HG03196 (cell line): ENCODE results near the gene SERPINF2.
"Not testable (repeated sequence)": the region's sequence is repeated elsewhere in the genome, so short reads cannot be mapped to it uniquely, and the experiment has no call there.

ENCODE experiments used
- ATAC-seq: cut with Tn5 transposase; IDR thresholded peaks from one replicate; pipeline ENCODE4 v1.9.1; 2021; ENCODE audit not compliant: unreplicated experiment

SERPINF2 gene

GRCh38 chr17:1733759-1734158 is 8.9 kb upstream of the SERPINF2 start:
- no peak for ATAC-seq

DNA sequence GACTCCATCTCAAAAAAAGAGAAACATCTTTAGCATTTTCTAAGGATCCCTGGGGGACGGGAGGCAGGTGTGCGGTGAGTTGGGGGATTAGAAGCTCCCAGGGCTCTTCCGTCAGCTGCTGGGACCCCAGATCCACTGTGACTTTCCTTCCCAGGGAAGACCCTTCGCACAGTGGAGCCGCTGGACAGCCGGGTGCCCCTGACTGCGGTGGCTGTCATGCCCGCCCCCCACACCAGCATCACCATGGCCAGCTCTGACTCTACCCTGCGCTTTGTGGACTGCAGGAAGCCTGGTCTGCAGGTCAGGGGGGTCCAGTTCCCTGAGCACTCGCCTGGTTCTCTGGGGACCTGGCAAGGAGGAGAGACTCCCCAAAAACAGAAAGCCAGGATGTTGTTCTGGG is 7.3 kb upstream of the SERPINF2 start:
- ATAC-seq, result no peak

DNA sequence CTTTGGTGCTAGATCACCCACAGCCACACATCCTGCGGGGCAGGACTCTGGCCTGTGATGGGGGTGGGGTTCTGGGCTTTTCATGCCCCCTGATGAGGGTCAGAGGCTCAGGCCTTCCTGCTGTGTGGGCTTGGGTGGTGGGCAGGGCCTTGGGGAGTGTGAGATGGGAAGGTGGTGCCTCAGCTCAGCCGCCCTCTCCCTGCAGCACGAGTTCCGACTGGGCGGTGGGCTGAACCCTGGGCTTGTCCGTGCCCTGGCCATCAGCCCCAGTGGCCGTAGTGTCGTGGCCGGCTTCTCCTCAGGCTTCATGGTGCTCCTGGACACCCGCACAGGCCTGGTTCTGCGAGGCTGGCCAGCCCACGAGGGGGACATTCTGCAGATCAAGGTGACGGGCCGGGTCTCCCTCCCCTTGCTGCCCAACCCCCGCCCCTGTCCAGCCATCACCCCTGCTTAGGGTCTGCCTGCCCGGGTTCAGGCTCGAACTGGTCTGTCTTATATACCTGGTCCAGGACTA is 6.8 kb upstream of the SERPINF2 start:
- no peak for ATAC-seq

- no peak for ATAC-seq
These were observed 6.1 kb upstream of the SERPINF2 start for GRCh38 chr17:1736348-1737281.

- ATAC-seq, result no peak
These were observed 5.0 kb upstream of the SERPINF2 start for GRCh38 chr17:1737531-1738291.

- not testable (repeated sequence) for ATAC-seq
These were observed 772 bp upstream of the SERPINF2 start for GRCh38 chr17:1741899-1742298.

DNA sequence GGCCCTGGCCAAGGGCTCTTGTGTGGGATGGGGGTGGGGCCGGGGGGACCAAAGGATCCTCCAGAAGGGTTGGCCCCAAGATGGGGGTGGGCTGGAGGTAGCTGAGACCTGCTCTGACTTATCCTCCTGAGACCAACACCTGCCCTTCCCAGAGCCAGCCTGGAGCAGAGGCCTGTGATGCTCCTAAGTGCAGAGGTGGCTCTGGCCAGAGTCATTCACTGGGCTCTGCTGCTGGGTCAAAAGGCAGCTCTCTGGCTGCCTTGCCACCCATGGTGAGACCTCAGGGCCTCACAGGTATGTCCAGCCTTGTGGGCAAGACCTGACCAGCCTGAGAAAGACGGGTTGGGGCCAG is 393 bp downstream of the SERPINF2 start:
- ATAC-seq, result no peak

DNA sequence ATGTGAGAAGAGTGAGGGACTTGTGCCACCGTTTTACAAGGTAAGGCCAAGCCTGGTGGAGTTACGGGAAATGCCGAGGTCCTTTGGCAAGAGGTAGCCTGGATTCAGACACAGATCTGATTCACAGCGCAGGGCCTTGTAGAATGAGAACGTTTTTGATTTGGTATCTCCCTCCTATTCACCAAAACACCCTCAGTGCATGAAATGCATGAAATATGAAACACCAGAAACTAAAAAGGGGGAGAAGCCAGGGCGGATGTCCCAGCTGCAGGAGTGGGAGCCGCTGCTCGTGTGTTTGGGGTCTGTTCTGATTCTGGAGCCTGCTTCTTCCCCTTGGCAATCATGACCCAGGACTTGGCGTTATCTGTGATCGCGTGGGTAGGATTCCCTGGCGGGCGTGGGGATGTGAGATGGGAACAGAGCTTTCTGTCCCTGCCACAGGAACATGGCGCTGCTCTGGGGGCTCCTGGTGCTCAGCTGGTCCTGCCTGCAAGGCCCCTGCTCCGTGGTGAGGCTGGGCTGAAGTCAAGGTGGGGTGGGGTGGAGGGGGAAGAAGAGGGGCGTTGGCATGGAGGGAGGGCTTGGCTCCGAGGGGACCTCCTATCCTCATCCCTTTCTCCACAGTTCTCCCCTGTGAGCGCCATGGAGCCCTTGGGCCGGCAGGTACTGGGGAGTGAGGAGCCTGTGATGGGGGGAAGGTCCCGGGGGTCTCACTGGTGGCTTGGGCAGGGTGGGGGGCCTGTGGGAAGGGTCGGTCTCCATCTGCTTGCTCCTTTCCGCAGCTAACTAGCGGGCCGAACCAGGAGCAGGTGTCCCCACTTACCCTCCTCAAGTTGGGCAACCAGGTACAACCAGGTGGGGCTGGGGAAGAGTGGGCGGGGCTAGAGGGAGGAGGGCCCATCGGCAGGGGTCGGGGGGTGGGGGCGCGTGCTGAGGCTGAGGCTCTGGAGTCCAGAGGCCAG is 2.2 kb downstream of the SERPINF2 start:
- no peak for ATAC-seq

DNA sequence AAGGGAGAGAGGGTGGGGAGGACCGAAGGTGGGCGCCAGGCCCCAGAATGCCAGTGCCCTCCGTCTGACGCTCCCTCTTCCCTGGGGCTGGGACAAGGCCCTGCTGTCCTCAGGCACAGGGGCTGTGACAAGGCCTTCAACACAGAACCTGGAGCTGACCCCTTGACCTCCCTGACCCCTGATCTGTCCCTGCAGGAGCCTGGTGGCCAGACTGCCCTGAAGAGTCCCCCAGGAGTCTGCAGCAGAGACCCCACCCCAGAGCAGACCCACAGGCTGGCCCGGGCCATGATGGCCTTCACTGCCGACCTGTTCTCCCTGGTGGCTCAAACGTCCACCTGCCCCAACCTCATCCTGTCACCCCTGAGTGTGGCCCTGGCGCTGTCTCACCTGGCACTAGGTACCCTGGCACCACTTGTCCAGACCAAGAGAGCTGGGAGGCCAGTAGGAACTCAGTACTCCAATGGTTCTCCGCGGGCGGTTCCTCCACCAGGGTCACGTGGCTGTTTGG is 2.9 kb downstream of the SERPINF2 start:
- ATAC-seq, result no peak

DNA sequence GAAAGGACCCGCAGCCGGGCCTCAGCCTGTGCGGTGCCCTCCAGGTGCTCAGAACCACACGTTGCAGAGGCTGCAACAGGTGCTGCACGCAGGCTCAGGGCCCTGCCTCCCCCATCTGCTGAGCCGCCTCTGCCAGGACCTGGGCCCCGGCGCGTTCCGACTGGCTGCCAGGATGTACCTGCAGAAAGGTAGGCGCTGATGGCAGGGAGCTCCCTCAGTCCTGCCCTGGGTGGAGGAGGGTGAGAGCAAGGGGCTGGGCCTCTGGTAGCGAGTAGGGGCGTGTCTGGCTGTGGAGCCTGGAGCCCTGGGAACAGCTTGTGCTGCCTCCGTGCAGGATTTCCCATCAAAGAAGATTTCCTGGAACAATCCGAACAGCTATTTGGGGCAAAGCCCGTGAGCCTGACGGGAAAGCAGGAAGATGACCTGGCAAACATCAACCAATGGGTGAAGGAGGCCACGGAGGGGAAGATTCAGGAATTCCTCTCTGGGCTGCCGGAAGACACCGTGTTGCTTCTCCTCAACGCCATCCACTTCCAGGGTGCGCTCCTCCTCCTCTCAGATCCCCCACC is 4.4 kb downstream of the SERPINF2 start:
- ATAC-seq, result no peak

GRCh38 chr17:1750628-1751027 is 8.0 kb downstream of the SERPINF2 start:
- no peak for ATAC-seq

- ATAC-seq, result no peak
These were observed 10.0 kb downstream of the SERPINF2 start for GRCh38 chr17:1752425-1753262.

GRCh38 chr17:1753767-1754429 is 11.2 kb downstream of the SERPINF2 start:
- ATAC-seq, result no peak

GRCh38 chr17:1754430-1755112 is 11.9 kb downstream of the SERPINF2 start:
- no peak for ATAC-seq

- ATAC-seq, result no peak
These were observed 12.7 kb downstream of the SERPINF2 start for GRCh38 chr17:1755252-1755826.

- ATAC-seq, result no peak
These were observed 13.2 kb downstream of the SERPINF2 start for GRCh38 chr17:1755827-1756262.

DNA sequence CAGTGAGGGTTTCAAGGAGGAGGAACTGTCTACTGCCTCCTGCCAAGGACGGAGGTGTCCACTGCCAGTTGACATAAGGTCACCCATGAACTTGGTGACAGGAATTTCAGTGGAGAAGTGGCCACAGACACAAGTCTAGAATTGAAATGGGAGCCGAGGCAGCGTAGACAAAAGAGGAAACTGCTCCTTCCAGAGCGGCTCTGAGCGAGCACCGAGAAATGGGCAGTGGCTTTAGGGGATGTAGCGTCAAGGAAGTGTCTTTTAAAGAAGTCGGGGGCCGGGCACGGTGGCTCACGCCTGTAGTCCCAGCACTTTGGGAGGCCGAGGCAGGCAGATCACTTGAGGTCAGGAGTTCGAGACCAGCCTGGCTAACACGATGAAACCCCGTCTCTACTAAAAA is 16.1 kb downstream of the SERPINF2 start:
- no peak for ATAC-seq

- ATAC-seq, result no peak
These were observed 16.9 kb downstream of the SERPINF2 start for GRCh38 chr17:1759529-1759928.
